Cardiac muscle cell (in vitro differentiated cells and primary cell): ENCODE results near the gene CTIF. TPM values are rescaled to one million over a fixed set of nuclear protein-coding genes. Genes with fewer than 3 reads are reported as not detected.

ENCODE experiments used
- DNase-seq, 2 donors: peaks; one replicate each; pipeline versions ENCODE4 v3.0.0 to v3.0.0-alpha.2; 2010 to 2017; ENCODE audit warnings: low read depth in 1 of 2, low spot score in 1 of 2
- H3K27ac ChIP-seq: fragments of 200-600 bp; sonication (generic); 2 replicates; pipeline ENCODE4 v1.5.1; 2016
- H3K27me3 ChIP-seq: fragments of 200-600 bp; sonication (generic); 2 replicates; pipeline ENCODE4 v1.6.0; 2016; ENCODE audit warnings: control low read depth
- H3K36me3 ChIP-seq: fragments of 200-600 bp; sonication (generic); 2 replicates; pipeline ENCODE4 v1.5.1; 2016; ENCODE audit warnings: control low read depth
- H3K4me1 ChIP-seq: fragments of 200-600 bp; sonication (generic); 2 replicates; pipeline ENCODE4 v1.8.1; 2017; ENCODE audit warnings: low read depth, mild to moderate bottlenecking, mixed run types
- H3K4me3 ChIP-seq: fragments of 200-600 bp; sonication (generic); 2 replicates; pipeline ENCODE4 v1.5.1; 2016; ENCODE audit warnings: mild to moderate bottlenecking
- H3K9me3 ChIP-seq: fragments of 200-600 bp; sonication (generic); 2 replicates; pipeline ENCODE4 v1.5.1; 2017; ENCODE audit warnings: low read depth, mild to moderate bottlenecking, control low read depth
- CTCF ChIP-seq: IDR thresholded peaks from 2 replicates; pipeline ENCODE4 v1.5.1; 2012; ENCODE audit warnings: low read depth, mild to moderate bottlenecking, low read length
- polyA plus RNA-seq: library from polyadenylated mRNA; unstranded; fragments of >200 nt; fragmentation: Nextera tagmentation; extraction: Ambion mirVana; gene quantifications from 2 replicates; pipeline ENCODE4 v1.2.1, GENCODE V29; 2016
- total RNA-seq: library from RNA; depleted of rRNA; stranded (reverse); fragments of >200 nt; gene quantifications from 2 replicates; pipeline ENCODE4 v1.2.3, GENCODE V29; 2016

Gene CTIF
- total and polyA plus RNA-seq, 2 experiments from 2014 or later, result 16.5 to 22.0 TPM

GRCh38 chr18:48569139-48569914 is 30.5 kb downstream of the CTIF start:
- TF ChIP-seq CTCF, result no peak
- no peak for DNase-seq
- Histone ChIP-seq H3K4me3 (no peak overlapping the region), H3K9me3 (no peaks in the 10 kb centered on the region), H3K4me1 (no peaks in the 10 kb centered on the region), H3K27ac (no peak overlapping the region), H3K27me3 (no peaks in the 10 kb centered on the region), H3K36me3 (no peaks in the 10 kb centered on the region)

GRCh38 chr18:48569915-48570264 is 31.1 kb downstream of the CTIF start:
- no peak for DNase-seq
- Histone ChIP-seq H3K27me3 (no peaks in the 10 kb centered on the region), H3K36me3 (no peaks in the 10 kb centered on the region), H3K27ac (no peak overlapping the region), H3K4me3 (no peak overlapping the region), H3K4me1 (no peaks in the 10 kb centered on the region), H3K9me3 (no peaks in the 10 kb centered on the region)
- TF ChIP-seq CTCF, result no peak

- no peak for DNase-seq
- H3K4me3 ChIP-seq, result no peak overlapping the region
- no peaks in the 10 kb centered on the region for H3K27me3 ChIP-seq
- no peak for TF ChIP-seq CTCF
- no peaks in the 10 kb centered on the region for H3K36me3 ChIP-seq
- no peaks in the 10 kb centered on the region for H3K9me3 ChIP-seq
- H3K4me1 ChIP-seq, result no peaks in the 10 kb centered on the region
- H3K27ac ChIP-seq, result no peak overlapping the region
Measured at GRCh38 chr18:48570313-48570712, 31.5 kb downstream of the CTIF start.

- Histone ChIP-seq H3K4me3 (no peak overlapping the region), H3K9me3 (no peaks in the 10 kb centered on the region), H3K36me3 (no peaks in the 10 kb centered on the region), H3K4me1 (no peaks in the 10 kb centered on the region), H3K27ac (no peak overlapping the region), H3K27me3 (no peaks in the 10 kb centered on the region)
- DNase-seq, result peak in 1 of 2 donors; percentile 17
- TF ChIP-seq CTCF, result no peak
Measured at GRCh38 chr18:48571639-48572384, 33.0 kb downstream of the CTIF start.

GRCh38 chr18:48572402-48573126 is 33.7 kb downstream of the CTIF start:
- no peaks in the 10 kb centered on the region for H3K4me1 ChIP-seq
- no peak overlapping the region for H3K4me3 ChIP-seq
- no peaks in the 10 kb centered on the region for H3K27me3 ChIP-seq
- no peak overlapping the region for H3K27ac ChIP-seq
- TF ChIP-seq CTCF, result no peak
- no peaks in the 10 kb centered on the region for H3K36me3 ChIP-seq
- DNase-seq, result no peak
- no peaks in the 10 kb centered on the region for H3K9me3 ChIP-seq
